Upper lobe of left lung (tissue), 6 donors: ENCODE measurements around the gene PPP1R1B. TPM values are rescaled to one million over a fixed set of nuclear protein-coding genes. Genes with fewer than 3 reads are reported as not detected.
A peak's percentile ranks its signal among the peaks of the same experiment; 100 is the strongest.

Source experiments
- ATAC-seq, 2 donors: fragments of 200-7000 bp; cut with Tn5 transposase; one replicate each; pipeline ENCODE4 v1.9.1; 2022; ENCODE audit warnings: mild to moderate bottlenecking in 2 of 2, moderate library complexity in 2 of 2; ENCODE audit not compliant: low FRiP score in 2 of 2
- DNase-seq, 2 donors: peaks; one replicate each; pipeline ENCODE4 v3.0.0-alpha.2; 2019 to 2020
- H3K27ac ChIP-seq, 4 donors: fragments of 200-600 bp; sonication (generic); one replicate each; pipeline ENCODE4 v1.5.1; 2016 to 2019
- H3K27me3 ChIP-seq, 4 donors: fragments of 200-600 bp; sonication (generic); one replicate each; pipeline ENCODE4 v1.5.1; 2017 to 2019
- H3K36me3 ChIP-seq, 4 donors: fragments of 200-600 bp; sonication (generic); one replicate each; pipeline ENCODE4 v1.5.1; 2016 to 2019
- H3K4me1 ChIP-seq, 4 donors: fragments of 200-600 bp; sonication (generic); one replicate each; pipeline ENCODE4 v1.5.1; 2018 to 2019
- H3K4me3 ChIP-seq, 4 donors: fragments of 200-600 bp; sonication (generic); one replicate each; pipeline ENCODE4 v1.5.1; 2017 to 2019; ENCODE audit warnings: mild to moderate bottlenecking in 2 of 4, moderate library complexity in 1 of 4
- H3K9me3 ChIP-seq, 4 donors: fragments of 200-600 bp; sonication (generic); one replicate each; pipeline ENCODE4 v1.5.1; 2018 to 2019
- EP300 ChIP-seq, 4 donors: sonication (generic); formaldehyde crosslinking; IDR thresholded peaks; one replicate each; pipeline ENCODE4 v1.5.1; 2017; ENCODE audit warnings: antibody characterized with exemption in 4 of 4, control low read depth in 2 of 4
- POLR2A ChIP-seq, 4 donors: fragments of 450-650 bp; IDR thresholded peaks; one replicate each; pipeline ENCODE4 v1.5.1; 2016 to 2017; ENCODE audit warnings: antibody characterized with exemption in 4 of 4, mild to moderate bottlenecking in 2 of 4
- POLR2AphosphoS5 ChIP-seq, 2 donors: sonication (generic); formaldehyde crosslinking; IDR thresholded peaks; one replicate each; pipeline ENCODE4 v1.5.1; 2017; ENCODE audit warnings: antibody characterized with exemption in 2 of 2
- WGBS, 2 donors: methylation state at CpG; one replicate each; pipeline ENCODE4 v1.1.5; 2017 to 2018; 5-methylcytosine and 5-hydroxymethylcytosine counted together
- total RNA-seq, 6 donors: library from RNA; depleted of rRNA in 4 of 6; stranded (reverse); fragments of >200 nt in 4 of 6; gene quantifications; one replicate each; pipeline versions ENCODE4 v1.1.0 to v1.2.1, GENCODE V29; 2016 to 2021
- TF ChIP-seq, protein P1 (sequence below), 6 experiments: fragments of 450-650 bp in 4 of 6; fragments of 200-600 bp in 2 of 6; sonication (generic) in 2 of 6; IDR thresholded peaks; one replicate each; pipeline ENCODE4 v1.5.1; 2016 to 2019; ENCODE audit warnings: antibody characterized with exemption in 6 of 6
- donor health status: DM: no; HTN: no; CAD: no; lungs with moderate emphysema.
- donor health status: DM: no; HTN: yes; CAD: no; lungs with severe emphysema.

The PPP1R1B gene
- total RNA-seq, 6 donors from 2014 or later, result 10.9 to 22.4 (median 13.8) TPM

- H3K36me3 ChIP-seq, result no peaks in the 10 kb centered on the region
- DNase-seq (no peak), ATAC-seq (no peak)
- H3K9me3 ChIP-seq, result no peaks in the 10 kb centered on the region
- H3K27me3 ChIP-seq, result peaks cover 3 to 99% (median 66%) of the 10 kb centered on the region in 4 donors
- 24 to 45% methylated on average over 3 to 4 of the region's 4 CpGs for WGBS, 2 donors
- TF ChIP-seq POLR2AphosphoS5 (IDR thresholded peaks at IDR 0.05) (no peak), EP300 (IDR thresholded peaks at IDR 0.05) (no peak)
- peaks cover 39 to 63% (median 42%) of the 10 kb centered on the region in 4 donors for H3K4me1 ChIP-seq
- H3K4me3 ChIP-seq, result no peak overlapping the region
- no peak overlapping the region for H3K27ac ChIP-seq
Observed at GRCh38 chr17:39602533-39603303, 24.0 kb upstream of the PPP1R1B start.

GRCh38 chr17:39603304-39604016 lies 23.3 kb upstream of the PPP1R1B start:
- H3K27me3 ChIP-seq, result peaks cover 3 to 99% (median 67%) of the 10 kb centered on the region in 4 donors
- TF ChIP-seq POLR2A (IDR thresholded peaks at IDR 0.05), result no peak
- TF ChIP-seq POLR2AphosphoS5 (IDR thresholded peaks at IDR 0.05), result no peak
- TF ChIP-seq, protein P1, sequence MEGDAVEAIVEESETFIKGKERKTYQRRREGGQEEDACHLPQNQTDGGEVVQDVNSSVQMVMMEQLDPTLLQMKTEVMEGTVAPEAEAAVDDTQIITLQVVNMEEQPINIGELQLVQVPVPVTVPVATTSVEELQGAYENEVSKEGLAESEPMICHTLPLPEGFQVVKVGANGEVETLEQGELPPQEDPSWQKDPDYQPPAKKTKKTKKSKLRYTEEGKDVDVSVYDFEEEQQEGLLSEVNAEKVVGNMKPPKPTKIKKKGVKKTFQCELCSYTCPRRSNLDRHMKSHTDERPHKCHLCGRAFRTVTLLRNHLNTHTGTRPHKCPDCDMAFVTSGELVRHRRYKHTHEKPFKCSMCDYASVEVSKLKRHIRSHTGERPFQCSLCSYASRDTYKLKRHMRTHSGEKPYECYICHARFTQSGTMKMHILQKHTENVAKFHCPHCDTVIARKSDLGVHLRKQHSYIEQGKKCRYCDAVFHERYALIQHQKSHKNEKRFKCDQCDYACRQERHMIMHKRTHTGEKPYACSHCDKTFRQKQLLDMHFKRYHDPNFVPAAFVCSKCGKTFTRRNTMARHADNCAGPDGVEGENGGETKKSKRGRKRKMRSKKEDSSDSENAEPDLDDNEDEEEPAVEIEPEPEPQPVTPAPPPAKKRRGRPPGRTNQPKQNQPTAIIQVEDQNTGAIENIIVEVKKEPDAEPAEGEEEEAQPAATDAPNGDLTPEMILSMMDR (IDR thresholded peaks at IDR 0.05), result no peak
- TF ChIP-seq EP300 (IDR thresholded peaks at IDR 0.05), result no peak

GRCh38 chr17:39604911-39605491 lies 21.8 kb upstream of the PPP1R1B start:
- TF ChIP-seq POLR2A (IDR thresholded peaks at IDR 0.05) (no peak), POLR2AphosphoS5 (IDR thresholded peaks at IDR 0.05) (no peak), EP300 (IDR thresholded peaks at IDR 0.05) (no peak)
- TF ChIP-seq, protein P1 (IDR thresholded peaks at IDR 0.05), result no peak
- Histone ChIP-seq H3K4me3 (peak overlapping the region in 1 of 4 donors; percentile 9), H3K27me3 (peaks cover 3 to 88% (median 64%) of the 10 kb centered on the region in 4 donors), H3K4me1 (peaks cover 25 to 41% (median 32%) of the 10 kb centered on the region in 4 donors), H3K36me3 (no peaks in the 10 kb centered on the region), H3K27ac (no peak overlapping the region), H3K9me3 (no peaks in the 10 kb centered on the region)
- 8 to 10% methylated on average over 24 to 31 of the region's 31 CpGs for WGBS, 2 donors
- DNase-seq (no peak), ATAC-seq (no peak)

More at GRCh38 chr17:39603304-39604016, 23.3 kb upstream of the PPP1R1B start:
- H3K9me3 ChIP-seq, result no peaks in the 10 kb centered on the region
- ATAC-seq (no peak), DNase-seq (no peak)
- 5 to 7% methylated on average over 11 to 14 of the region's 14 CpGs for WGBS, 2 donors
- H3K27ac ChIP-seq, result no peak overlapping the region
- no peak overlapping the region for H3K4me3 ChIP-seq
- peaks cover 38 to 57% (median 39%) of the 10 kb centered on the region in 4 donors for H3K4me1 ChIP-seq
- no peaks in the 10 kb centered on the region for H3K36me3 ChIP-seq

DNA sequence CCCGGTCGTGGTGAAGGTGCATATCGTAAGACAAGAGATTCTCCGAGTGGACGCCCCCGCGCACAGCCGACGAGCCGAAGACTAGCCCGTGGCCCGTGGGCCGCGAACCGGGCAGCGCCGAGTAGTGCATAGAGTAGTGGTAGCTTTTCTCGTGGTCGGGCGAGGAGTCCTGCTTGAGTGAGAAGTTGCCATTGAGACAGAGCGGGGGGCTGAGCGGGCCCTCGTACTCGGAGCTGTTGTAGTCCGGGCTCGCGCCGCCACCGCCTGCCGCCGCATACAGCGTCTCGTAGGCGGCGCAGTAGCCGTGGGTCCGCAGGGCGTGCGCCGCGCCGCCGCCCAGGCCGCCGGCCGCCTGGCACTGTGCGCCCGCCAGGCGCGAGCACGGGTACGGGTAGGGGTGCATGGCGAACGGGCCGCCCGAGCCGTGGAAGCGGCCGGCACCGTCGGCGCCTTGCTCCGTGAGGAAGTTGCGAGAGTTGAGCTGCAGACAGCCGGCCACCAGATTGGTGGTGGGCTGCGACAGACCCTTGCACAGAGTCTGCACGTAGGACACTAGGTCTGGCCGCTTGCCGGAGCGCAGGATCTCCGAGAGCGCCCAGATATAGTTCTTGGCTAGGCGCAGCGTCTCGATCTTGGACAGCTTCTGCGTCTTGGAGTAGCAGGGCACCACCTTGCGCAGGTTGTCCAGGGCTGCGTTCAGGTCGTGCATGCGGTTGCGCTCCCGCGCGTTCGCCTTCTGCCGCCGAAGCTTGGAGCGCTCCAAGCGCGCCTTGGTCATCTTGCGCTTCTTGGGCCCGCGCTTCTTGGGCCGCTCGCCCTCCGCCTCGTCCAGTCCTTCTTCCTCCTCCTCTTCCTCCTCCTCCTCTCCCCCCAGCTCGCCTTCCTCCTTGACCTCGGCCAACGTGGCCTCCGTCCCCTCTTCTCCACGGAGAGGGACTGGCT lies 21.0 kb upstream of the PPP1R1B start:
- H3K9me3 ChIP-seq, result no peaks in the 10 kb centered on the region
- TF ChIP-seq POLR2A (IDR thresholded peaks at IDR 0.05) (no peak), POLR2AphosphoS5 (IDR thresholded peaks at IDR 0.05) (no peak), EP300 (IDR thresholded peaks at IDR 0.05) (no peak)
- TF ChIP-seq, protein P1 (IDR thresholded peaks at IDR 0.05), result no peak
- peaks cover 3 to 80% (median 59%) of the 10 kb centered on the region in 4 donors for H3K27me3 ChIP-seq
- H3K27ac ChIP-seq, result no peak overlapping the region
- ATAC-seq (peak in 1 of 2 donors; percentile 25), DNase-seq (peak in 1 of 2 donors; percentile 83)
- peaks cover 25 to 40% (median 32%) of the 10 kb centered on the region in 4 donors for H3K4me1 ChIP-seq
- WGBS, 2 donors, result 3 to 4% methylated on average over 23 to 88 of the region's 102 CpGs
- no peaks in the 10 kb centered on the region for H3K36me3 ChIP-seq
- peak overlapping the region in 3 of 4 donors; percentile 0 to 15 (median 11) for H3K4me3 ChIP-seq
